B cell (primary cell): Measurements from ENCODE around the gene C10orf90. TPM values are rescaled to one million over a fixed set of nuclear protein-coding genes. Genes with fewer than 3 reads are reported as not detected.

ENCODE experiments used
- ATAC-seq: fragments of 200-7000 bp; cut with Tn5 transposase; one replicate; pipeline ENCODE4 v1.10.0; 2021; ENCODE audit warnings: low read depth, mild to moderate bottlenecking, moderate number of reproducible peaks, moderate library complexity
- CTCF ChIA-PET: fragments of 350-600 bp; sonication (Branson Sonifier 250); formaldehyde crosslinking; loops from one replicate; lab custom pipeline; 2021; ENCODE audit warnings: antibody characterized with exemption, inconsistent platforms; lab: Charles Lee
- POLR2A ChIA-PET: fragments of 350-600 bp; sonication (Branson Sonifier 250); formaldehyde crosslinking; loops from one replicate; lab custom pipeline; 2021; ENCODE audit warnings: antibody characterized with exemption; lab: Charles Lee
- DNase-seq: peaks from one replicate; pipeline ENCODE4 v3.0.0; 2013
- H2AFZ ChIP-seq: 2 replicates; pipeline ENCODE4 v1.6.1; 2012; ENCODE audit warnings: mild to moderate bottlenecking, low read depth, low read length; ENCODE audit not compliant: insufficient read depth, poor library complexity, severe bottlenecking
- H3K27ac ChIP-seq, 2 donors: 1 replicate in 1 of 2; 2 replicates in 1 of 2; pipeline ENCODE4 v1.5.1; 2012 to 2013; ENCODE audit warnings: low read length in 2 of 2, mild to moderate bottlenecking in 2 of 2, moderate library complexity in 1 of 2
- H3K27me3 ChIP-seq, 4 experiments: fragments of 200-600 bp in 1 of 4; sonication (generic) in 1 of 4; replicated peaks in 1 of 4; 1 replicate in 2 of 4; 2 replicates in 2 of 4; pipeline versions ENCODE4 v1.6.1 to v1.7.0; 2013 to 2016; ENCODE audit warnings: low read length in 3 of 4, mild to moderate bottlenecking in 2 of 4, mixed read lengths in 1 of 4, moderate library complexity in 1 of 4; ENCODE audit not compliant: insufficient read depth in 4 of 4, control insufficient read depth in 3 of 4; ENCODE audit errors: control extremely low read depth in 1 of 4
- H3K36me3 ChIP-seq, 2 experiments: replicated peaks in 1 of 2; 1 replicate in 1 of 2; 2 replicates in 1 of 2; pipeline versions ENCODE4 v1.6.1 to v1.7.1; 2013; ENCODE audit warnings: low read length in 1 of 2; ENCODE audit not compliant: insufficient read depth in 2 of 2, control insufficient read depth in 1 of 2; ENCODE audit errors: control extremely low read depth in 1 of 2, extremely low read depth in 1 of 2
- H3K4me1 ChIP-seq, 2 donors: fragments of 200-600 bp in 1 of 2; sonication (generic) in 1 of 2; 1 replicate in 1 of 2; 2 replicates in 1 of 2; pipeline versions ENCODE4 v1.5.1 to v1.6.1; 2013 to 2017; ENCODE audit warnings: low read length in 2 of 2; ENCODE audit not compliant: control insufficient read depth in 2 of 2, insufficient read depth in 2 of 2
- H3K4me2 ChIP-seq: replicated peaks from 2 replicates; pipeline ENCODE3; 2012; ENCODE audit warnings: mild to moderate bottlenecking, low read depth, low read length; ENCODE audit not compliant: poor library complexity, severe bottlenecking
- H3K4me3 ChIP-seq, 5 experiments: fragments of 200-600 bp in 1 of 5; sonication (generic) in 1 of 5; 1 replicate in 3 of 5; 2 replicates in 2 of 5; pipeline versions ENCODE4 v1.5.1 to v1.7.0; 2011 to 2016; ENCODE audit warnings: low read length in 4 of 5, mild to moderate bottlenecking in 4 of 5, low read depth in 2 of 5, control low read depth in 1 of 5, moderate library complexity in 1 of 5; ENCODE audit not compliant: insufficient read depth in 1 of 5; ENCODE audit errors: control extremely low read depth in 1 of 5, extremely low read depth in 1 of 5
- H3K79me2 ChIP-seq: fragments of 200-600 bp; sonication (generic); one replicate; pipeline ENCODE4 v1.6.0; 2016; ENCODE audit warnings: low read length; ENCODE audit not compliant: control insufficient read depth, insufficient read depth
- H3K9ac ChIP-seq: fragments of 200-600 bp; sonication (generic); 2 replicates; pipeline ENCODE4 v1.6.1; 2017; ENCODE audit warnings: mild to moderate bottlenecking, low read length, moderate library complexity
- H3K9me3 ChIP-seq, 3 donors: one replicate each; pipeline versions ENCODE4 v1.6.1 to v1.7.1; 2013; ENCODE audit warnings: low read length in 2 of 3; ENCODE audit not compliant: control insufficient read depth in 2 of 3, insufficient read depth in 1 of 3; ENCODE audit errors: control extremely low read depth in 1 of 3
- H4K20me1 ChIP-seq: 2 replicates; pipeline ENCODE4 v1.6.0; 2012; ENCODE audit warnings: mild to moderate bottlenecking, low read length; ENCODE audit not compliant: insufficient read depth, control insufficient read depth, poor library complexity, severe bottlenecking
- H3K27ac Mint-ChIP-seq: one replicate; pipeline ENCODE4 v1.8.0; 2021; ENCODE audit warnings: mixed read lengths
- H3K27me3 Mint-ChIP-seq: one replicate; pipeline ENCODE4 v1.8.0; 2021; ENCODE audit warnings: mixed read lengths
- H3K4me1 Mint-ChIP-seq: one replicate; pipeline ENCODE4 v1.8.0; 2021; ENCODE audit warnings: mixed read lengths
- H3K4me3 Mint-ChIP-seq: one replicate; pipeline ENCODE4 v1.8.0; 2021; ENCODE audit warnings: mixed read lengths
- H3K9me3 Mint-ChIP-seq: one replicate; pipeline ENCODE4 v1.8.0; 2022; ENCODE audit warnings: mixed read lengths; ENCODE audit not compliant: insufficient read depth
- CTCF ChIP-seq: fragments of 200-600 bp; IDR thresholded peaks from one replicate; pipeline ENCODE4 v1.8.0; 2022; ENCODE audit warnings: antibody characterized with exemption, mild to moderate bottlenecking
- EZH2 ChIP-seq: IDR thresholded peaks from 2 replicates; pipeline ENCODE4 v1.6.1; 2012; ENCODE audit warnings: borderline replicate concordance, low read depth, mild to moderate bottlenecking, moderate library complexity, low read length; ENCODE audit not compliant: insufficient read depth, poor library complexity, severe bottlenecking
- WGBS: methylation state at CpG from one replicate; pipeline ENCODE4 v1.1.5; 2013; ENCODE audit warnings: missing lambda C conversion rate; ENCODE audit not compliant: insufficient coverage; 5-methylcytosine and 5-hydroxymethylcytosine counted together
- intact Hi-C: fragments of 100-400 bp; cut with micrococcal nuclease; formaldehyde crosslinking; loops from one replicate; pipeline ENCODE4 v1.10.0; 2022
- polyA plus RNA-seq: library from polyadenylated mRNA; depleted of rRNA; stranded (reverse); fragments of >200 nt; gene quantifications from 2 replicates; pipeline ENCODE4 v1.2.3, GENCODE V29; 2012
- total RNA-seq, 2 donors: library from RNA; stranded (reverse); fragments of 120-200 nt in 1 of 2; gene quantifications; 1 replicate in 1 of 2; 2 replicates in 1 of 2; pipeline versions ENCODE4 v1.2.3 to v1.2.4, GENCODE V29; 2013 to 2022

The C10orf90 gene
- total and polyA plus RNA-seq, 2 donors (not counting 1 experiment from before 2014, with no cell fraction given) = not detected

GRCh38 chr10:126704649-126705048 lies 34.2 kb upstream of the C10orf90 start:
- H3K27ac ChIP-seq = no peak overlapping the region
- no peak overlapping the region for H3K4me3 Mint-ChIP-seq
- WGBS = 80% methylated on average over 5 of the region's 7 CpGs
- H3K27me3 ChIP-seq = no peaks in the 10 kb centered on the region
- DNase-seq (no peak), ATAC-seq (no peak)
- H3K36me3 ChIP-seq = no peaks in the 10 kb centered on the region
- H3K27ac Mint-ChIP-seq = no peak overlapping the region
- intact Hi-C loops = no loop called here
- H3K9ac ChIP-seq = no peak overlapping the region
- CTCF ChIA-PET = no interaction called here
- no peaks in the 10 kb centered on the region for H3K4me1 Mint-ChIP-seq
- no peaks in the 10 kb centered on the region for H3K27me3 Mint-ChIP-seq
- H4K20me1 ChIP-seq = no peaks in the 10 kb centered on the region
- TF ChIP-seq EZH2 (no peak), CTCF (no peak)
- no peaks in the 10 kb centered on the region for H3K79me2 ChIP-seq
- H2AFZ ChIP-seq = no peak overlapping the region
- H3K9me3 ChIP-seq = peaks cover 0 to 6% (median 0%) of the 10 kb centered on the region in 3 donors
- H3K4me3 ChIP-seq = no peak overlapping the region
- no peaks in the 10 kb centered on the region for H3K4me1 ChIP-seq
- no peak overlapping the region for H3K4me2 ChIP-seq
- no peaks in the 10 kb centered on the region for H3K9me3 Mint-ChIP-seq
- POLR2A ChIA-PET = no interaction called here

- Histone ChIP-seq H3K79me2 (no peaks in the 10 kb centered on the region), H3K9ac (no peak overlapping the region), H2AFZ (no peak overlapping the region), H3K27ac (no peak overlapping the region), H4K20me1 (no peaks in the 10 kb centered on the region), H3K36me3 (no peaks in the 10 kb centered on the region), H3K4me1 (no peaks in the 10 kb centered on the region), H3K9me3 (peaks cover 0 to 6% (median 0%) of the 10 kb centered on the region in 3 donors), H3K4me2 (no peak overlapping the region), H3K4me3 (no peak overlapping the region), H3K27me3 (no peaks in the 10 kb centered on the region)
- intact Hi-C loops = no loop called here
- no peaks in the 10 kb centered on the region for H3K4me1 Mint-ChIP-seq
- H3K27me3 Mint-ChIP-seq = no peaks in the 10 kb centered on the region
- ChIA-PET POLR2A (no interaction called here), CTCF (no interaction called here)
- no CpG with 5 or more reads among the region's 3 CpGs for WGBS
- ATAC-seq (no peak), DNase-seq (no peak)
- H3K9me3 Mint-ChIP-seq = no peaks in the 10 kb centered on the region
- no peak overlapping the region for H3K4me3 Mint-ChIP-seq
- no peak overlapping the region for H3K27ac Mint-ChIP-seq
- TF ChIP-seq EZH2 (no peak), CTCF (no peak)
Measured at GRCh38 chr10:126702181-126702580, 31.7 kb upstream of the C10orf90 start.
